NCI-H446 treated with DMSO at 0.1 percent for 48 hours (cell line): ENCODE data around the gene TRPM4.
"Not testable (repeated sequence)": the region's sequence is repeated elsewhere in the genome, so short reads cannot be mapped to it uniquely, and the experiment has no call there.

ENCODE experiments used
- DNase-seq: peaks from one replicate; lab custom pipeline; 2025; lab: John Stamatoyannopoulos, UW

The TRPM4 gene

GRCh38 chr19:49190781-49191180, 33.2 kb downstream of the TRPM4 start:
- no peak for DNase-seq

GRCh38 chr19:49193822-49194394, 36.3 kb downstream of the TRPM4 start:
- no peak for DNase-seq

DNA sequence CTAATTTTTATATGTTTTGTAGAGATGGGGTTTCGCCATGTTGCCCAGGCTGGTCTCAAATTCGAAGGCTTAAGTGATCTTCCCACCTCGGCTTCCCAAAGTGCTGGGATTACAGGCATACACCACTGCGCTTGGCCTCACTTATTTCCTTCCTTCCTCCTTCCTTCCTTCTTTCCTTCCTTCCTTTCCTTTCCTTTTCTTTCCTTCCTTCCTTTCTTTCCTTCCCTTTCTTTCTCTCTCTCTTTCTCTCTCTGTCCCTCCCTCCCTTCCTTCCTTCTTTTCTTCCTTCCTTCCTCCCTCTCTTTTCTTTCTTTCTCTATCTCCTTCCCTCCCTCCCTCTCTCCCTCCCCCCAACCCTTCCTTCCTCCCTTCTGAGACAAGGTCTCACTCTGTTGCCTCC, 36.8 kb downstream of the TRPM4 start:
- DNase-seq: no peak

DNA sequence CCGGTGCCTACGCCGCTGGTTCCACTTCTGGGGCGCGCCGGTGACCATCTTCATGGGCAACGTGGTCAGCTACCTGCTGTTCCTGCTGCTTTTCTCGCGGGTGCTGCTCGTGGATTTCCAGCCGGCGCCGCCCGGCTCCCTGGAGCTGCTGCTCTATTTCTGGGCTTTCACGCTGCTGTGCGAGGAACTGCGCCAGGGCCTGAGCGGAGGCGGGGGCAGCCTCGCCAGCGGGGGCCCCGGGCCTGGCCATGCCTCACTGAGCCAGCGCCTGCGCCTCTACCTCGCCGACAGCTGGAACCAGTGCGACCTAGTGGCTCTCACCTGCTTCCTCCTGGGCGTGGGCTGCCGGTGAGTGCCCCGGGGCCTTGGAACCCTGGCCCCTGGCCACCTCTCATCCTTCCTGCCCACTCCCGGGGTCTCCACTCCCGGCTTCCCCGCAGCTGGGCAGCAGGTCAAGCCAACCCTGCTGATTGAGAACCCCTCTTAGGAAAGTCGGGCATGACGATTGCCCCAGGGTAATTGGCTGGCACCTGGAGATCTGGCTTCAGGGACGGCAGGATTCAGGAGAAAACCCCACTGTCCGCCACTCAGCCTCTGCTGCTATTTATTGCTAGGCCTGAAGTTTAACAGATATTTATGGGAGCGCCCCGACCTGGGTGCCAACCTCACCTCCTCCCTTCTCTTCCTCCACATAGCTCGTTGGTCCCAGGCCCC, 39.1 kb downstream of the TRPM4 start:
- no peak for DNase-seq

- no peak for DNase-seq
Observed at GRCh38 chr19:49200238-49200862, 42.8 kb downstream of the TRPM4 start.

- no peak for DNase-seq
Observed at GRCh38 chr19:49201042-49201441, 43.5 kb downstream of the TRPM4 start.

DNA sequence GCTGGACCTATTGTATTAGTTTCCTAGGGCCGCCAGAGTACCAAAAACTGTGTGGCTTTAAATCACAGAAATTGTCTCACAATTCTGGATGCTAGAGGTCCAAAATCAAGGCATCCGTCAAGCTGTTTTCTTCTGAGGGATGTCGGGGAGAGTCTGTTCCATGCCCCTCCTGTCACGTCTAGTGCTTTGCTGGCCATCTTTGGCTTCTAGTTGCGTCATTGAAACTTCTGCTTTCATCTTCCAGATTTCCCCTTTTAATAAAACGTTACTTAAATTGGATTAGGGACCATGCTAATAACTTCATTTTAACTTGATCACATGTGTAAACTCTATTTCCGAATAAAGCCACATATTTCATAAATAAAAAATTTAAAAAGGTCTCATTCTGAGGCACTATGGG, 47.5 kb downstream of the TRPM4 start:
- no peak for DNase-seq

DNA sequence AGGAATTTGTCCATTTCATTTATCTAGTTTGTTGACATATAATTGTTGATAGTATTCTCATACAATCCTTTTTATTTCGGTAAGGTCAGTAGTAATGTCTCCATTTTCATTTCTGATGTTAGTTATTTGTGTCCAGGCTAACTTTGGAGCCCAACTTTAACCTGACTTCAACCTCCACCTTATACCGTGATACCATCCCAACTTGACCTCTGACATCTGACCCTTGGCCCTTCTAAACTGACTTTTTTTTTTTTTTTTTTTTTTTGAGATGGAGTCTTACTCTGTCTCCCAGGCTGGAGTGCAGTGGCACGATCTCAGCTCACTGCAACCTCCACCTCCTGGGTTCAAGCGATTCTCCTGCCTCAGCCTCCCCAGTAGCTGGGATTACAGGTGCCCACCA, 51.9 kb downstream of the TRPM4 start:
- DNase-seq: not testable (repeated sequence)

DNA sequence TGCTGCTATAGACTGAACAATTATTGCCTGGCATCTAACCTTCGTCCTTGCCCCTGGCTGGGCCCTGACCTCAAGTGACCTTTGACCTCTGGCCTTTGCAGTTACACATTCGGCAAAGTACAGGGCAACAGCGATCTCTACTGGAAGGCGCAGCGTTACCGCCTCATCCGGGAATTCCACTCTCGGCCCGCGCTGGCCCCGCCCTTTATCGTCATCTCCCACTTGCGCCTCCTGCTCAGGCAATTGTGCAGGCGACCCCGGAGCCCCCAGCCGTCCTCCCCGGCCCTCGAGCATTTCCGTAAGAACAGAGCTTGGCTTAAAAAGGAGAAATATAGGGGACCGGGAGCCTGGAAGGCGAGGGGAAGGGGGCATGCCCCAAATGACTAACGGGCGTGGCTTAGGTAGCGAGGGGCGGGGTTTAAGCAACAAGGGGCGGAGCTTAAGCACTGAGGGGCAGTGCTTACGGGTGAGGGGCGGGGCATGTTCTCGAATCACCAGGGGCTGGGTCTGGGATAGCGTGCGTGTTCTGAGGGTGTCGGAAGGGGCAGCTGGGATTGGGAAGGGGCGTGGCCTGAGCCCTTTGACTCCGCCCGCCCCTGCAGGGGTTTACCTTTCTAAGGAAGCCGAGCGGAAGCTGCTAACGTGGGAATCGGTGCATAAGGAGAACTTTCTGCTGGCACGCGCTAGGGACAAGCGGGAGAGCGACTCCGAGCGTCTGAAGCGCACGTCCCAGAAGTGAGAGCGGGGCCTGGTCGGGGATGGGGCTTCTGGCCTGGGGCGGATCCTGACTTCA, 52.7 kb downstream of the TRPM4 start:
- no peak for DNase-seq

- no peak for DNase-seq
Observed at GRCh38 chr19:49210901-49211451, 53.4 kb downstream of the TRPM4 start.

- DNase-seq: no peak
Observed at GRCh38 chr19:49212016-49212701, 54.6 kb downstream of the TRPM4 start.

GRCh38 chr19:49213791-49214190, 56.2 kb downstream of the TRPM4 start:
- no peak for DNase-seq

GRCh38 chr19:49214701-49215100, 57.1 kb downstream of the TRPM4 start:
- DNase-seq: no peak

DNA sequence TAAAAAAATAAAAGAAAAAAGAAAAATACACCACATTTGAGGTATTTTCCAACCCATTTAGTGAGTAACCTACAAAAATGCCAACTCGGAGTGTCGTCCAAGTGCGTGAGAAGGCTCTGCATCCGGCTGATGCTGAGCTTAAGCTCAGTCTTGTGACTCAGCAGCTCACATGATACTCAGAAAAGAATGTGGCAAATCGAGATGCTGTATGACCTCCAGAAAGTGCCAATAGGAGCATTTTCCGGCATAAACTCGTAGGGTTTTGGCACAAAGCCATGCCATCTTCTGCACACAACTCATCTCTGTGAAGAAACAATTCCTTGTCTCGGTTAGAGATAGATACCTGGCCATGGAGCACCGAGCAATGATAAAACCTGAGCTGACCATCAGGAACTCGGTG, 58.5 kb downstream of the TRPM4 start:
- DNase-seq: no peak

DNA sequence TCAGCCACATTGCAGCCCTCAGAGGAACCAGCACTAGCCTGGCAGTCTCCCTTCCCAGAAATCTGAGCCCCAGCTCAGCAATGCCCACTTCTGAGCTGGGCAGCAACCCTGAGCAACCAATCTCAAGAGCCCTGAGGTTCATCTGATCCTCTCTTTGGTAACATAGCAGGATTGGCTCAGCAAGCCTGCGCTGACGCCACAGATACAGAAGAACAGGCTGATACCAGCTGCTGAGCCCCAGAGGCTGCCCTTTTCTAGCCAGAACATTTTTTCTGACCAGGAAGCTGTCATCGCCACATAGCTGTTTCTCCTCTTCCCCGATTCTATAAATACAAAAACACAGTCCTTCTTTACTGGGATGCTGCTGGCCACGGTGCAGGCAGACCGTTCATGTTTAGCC, 59.8 kb downstream of the TRPM4 start:
- no peak for DNase-seq

DNA sequence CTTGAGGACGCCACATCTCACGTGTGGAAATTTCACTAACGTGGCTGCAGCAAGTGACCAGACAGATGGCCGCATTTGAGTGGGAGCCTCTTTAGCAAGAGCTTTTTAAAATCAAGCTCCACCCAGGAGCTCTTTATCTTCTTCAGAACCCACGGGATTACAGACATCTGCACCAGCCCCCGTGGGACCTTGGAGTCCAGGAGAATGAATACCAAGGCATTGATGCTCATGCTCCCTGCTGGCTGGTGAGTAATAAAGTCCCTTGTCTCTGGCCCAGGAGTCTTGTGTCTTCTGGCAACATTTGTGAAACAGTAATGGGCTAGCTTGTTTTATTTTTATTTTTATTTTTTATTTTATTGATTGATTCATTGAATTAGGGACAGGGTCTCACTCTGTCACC, 64.4 kb downstream of the TRPM4 start:
- DNase-seq: no peak

GRCh38 chr19:49222528-49222927, 64.9 kb downstream of the TRPM4 start:
- no peak for DNase-seq

DNA sequence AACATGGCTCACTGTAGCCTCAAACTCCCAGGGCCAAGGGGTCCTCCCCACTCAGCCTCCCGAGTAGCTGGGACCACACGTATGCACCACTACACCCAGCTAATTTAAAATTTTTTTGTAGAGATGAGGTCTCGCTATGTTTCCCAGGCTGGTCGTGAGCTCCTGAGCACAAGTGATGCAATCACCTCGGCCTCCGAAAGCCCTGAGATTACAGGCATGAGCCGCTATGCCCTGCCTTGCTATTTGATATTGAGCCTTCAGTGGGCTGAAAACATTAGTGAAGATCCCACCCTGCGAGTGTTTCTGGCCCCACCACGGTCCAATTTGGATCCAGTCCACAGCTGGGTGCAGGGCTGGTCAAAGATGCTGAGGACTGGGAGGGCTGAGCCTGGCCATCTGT, 65.9 kb downstream of the TRPM4 start:
- no peak for DNase-seq

- DNase-seq: not testable (repeated sequence)
Observed at GRCh38 chr19:49224441-49224840, 66.8 kb downstream of the TRPM4 start.

DNA sequence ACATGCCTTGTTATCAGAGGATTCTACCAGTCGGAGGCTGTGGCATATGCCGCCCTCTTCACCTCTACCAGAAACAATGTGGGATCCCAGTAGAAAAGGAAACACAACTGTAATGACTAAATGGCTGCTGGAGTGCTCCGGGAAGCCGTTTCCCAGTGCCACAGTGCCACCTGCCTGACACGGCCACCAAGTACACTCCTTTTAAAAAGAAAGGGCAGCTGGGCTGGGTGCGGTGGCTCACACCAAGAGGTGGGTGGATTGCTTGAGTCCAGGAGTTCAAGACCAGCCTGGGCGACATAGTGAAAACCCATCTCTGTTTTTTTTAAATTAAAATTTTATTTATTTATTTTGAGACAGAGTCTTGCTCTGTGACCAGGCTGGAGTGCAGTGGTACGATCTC, 67.3 kb downstream of the TRPM4 start:
- peak; percentile 8 for DNase-seq

GRCh38 chr19:49229416-49229815, 71.8 kb downstream of the TRPM4 start:
- DNase-seq: no peak

DNA sequence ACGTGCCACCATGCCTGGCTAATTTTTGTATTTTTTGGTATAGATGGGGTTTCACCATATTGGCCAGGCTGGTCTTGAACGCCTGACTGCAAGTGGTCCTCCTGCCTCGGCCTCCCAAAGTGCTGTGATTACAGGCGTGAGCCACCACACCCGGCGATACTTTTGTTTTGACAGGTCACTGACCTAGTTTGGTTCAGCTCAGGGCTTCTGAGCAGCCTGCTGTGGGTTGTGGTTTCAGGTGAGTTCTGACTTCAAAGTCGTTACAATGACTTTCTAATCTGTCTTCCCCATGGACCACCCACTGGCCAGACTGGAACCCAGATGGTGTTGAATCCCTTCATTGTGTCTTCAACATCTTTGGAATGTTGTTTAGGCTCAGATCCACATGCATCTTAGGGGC, 73.8 kb downstream of the TRPM4 start:
- DNase-seq: no peak
